ENCODE data around the gene BCL2L1.

DNA sequence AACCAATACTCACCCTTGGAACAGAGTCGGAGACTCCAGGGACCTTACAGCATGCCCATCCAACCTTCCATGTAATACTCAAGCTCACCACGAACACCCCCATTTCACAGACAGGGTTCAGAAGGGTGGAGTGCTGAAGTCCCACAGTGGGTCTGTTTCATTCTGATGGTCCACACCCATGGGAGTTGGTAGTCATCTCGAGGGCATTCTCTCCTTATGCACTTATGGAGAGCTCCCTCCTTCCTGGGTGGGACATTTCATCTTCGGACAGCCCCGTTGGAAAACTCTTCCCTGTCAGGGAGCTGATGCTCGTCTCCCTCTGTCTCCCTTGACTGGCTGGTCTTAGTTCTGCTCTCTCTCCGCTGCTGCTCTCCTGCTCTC lies 46.1 kb downstream of the BCL2L1 start:
- no peak for TF ChIP-seq POLR2A (IDR thresholded peaks at IDR 0.05; ENCODE audit: low read depth, low read length)
- no peak for TF ChIP-seq POLR2AphosphoS5 (IDR thresholded peaks at IDR 0.05; ENCODE audit: low read depth, low read length)
- no peak for TF ChIP-seq TAF1 (IDR thresholded peaks at IDR 0.05; ENCODE audit: borderline replicate concordance, low read depth, low read length)

All from GM12892 (cell line).